SK-N-SH (cell line): ENCODE measurements around the gene TPRG1L.

Experiments used
- CHD2 ChIP-seq: fragments of 150-350 bp; IDR thresholded peaks from 2 replicates; pipeline ENCODE4 v1.6.1; 2018; ENCODE audit warnings: low read length; ENCODE audit not compliant: partially characterized antibody
- CTCF ChIP-seq: fragments of 200-600 bp; sonication (generic); IDR thresholded peaks from 2 replicates; pipeline ENCODE4 v1.6.1; 2017; ENCODE audit warnings: antibody characterized with exemption, mild to moderate bottlenecking, moderate library complexity
- EZH2phosphoT487 ChIP-seq: fragments of 200-600 bp; sonication (generic); IDR thresholded peaks from 2 replicates; pipeline ENCODE4 v1.6.1; 2017; ENCODE audit warnings: low read depth, mixed run types, mild to moderate bottlenecking, antibody characterized with exemption, moderate library complexity, borderline replicate concordance
- FOXJ3 ChIP-seq: sonication (generic); formaldehyde crosslinking; IDR thresholded peaks from 2 replicates; pipeline ENCODE4 v1.5.1; 2020; ENCODE audit warnings: mild to moderate bottlenecking, missing genetic modification reagents
- FOXM1 ChIP-seq: IDR thresholded peaks from 2 replicates; pipeline ENCODE4 v1.4.0; 2012; ENCODE audit warnings: low read depth, mild to moderate bottlenecking
- MXI1 ChIP-seq: IDR thresholded peaks from 2 replicates; pipeline ENCODE4 v1.6.1; 2012; ENCODE audit warnings: mild to moderate bottlenecking, low read depth, low read length, improper control_type of control experiment
- POLR2AphosphoS5 ChIP-seq: IDR thresholded peaks from 2 replicates; pipeline ENCODE4 v1.6.1; 2012; ENCODE audit warnings: low read depth, low read length
- RAD21 ChIP-seq: IDR thresholded peaks from 2 replicates; pipeline ENCODE4 v1.6.1; 2012; ENCODE audit warnings: mild to moderate bottlenecking, low read length
- RFX5 ChIP-seq: IDR thresholded peaks from 2 replicates; pipeline ENCODE4 v1.6.1; 2012; ENCODE audit warnings: mild to moderate bottlenecking, improper control_type of control experiment, low read length
- YY1 ChIP-seq: IDR thresholded peaks from 2 replicates; pipeline ENCODE4 v1.4.0; 2012; ENCODE audit warnings: low read depth, mild to moderate bottlenecking

GRCh38 chr1:3594706-3595377, 30.0 kb upstream of the TPRG1L start:
- no peak for TF ChIP-seq RAD21
- no peak for TF ChIP-seq YY1
- no peak for TF ChIP-seq CHD2
- no peak for TF ChIP-seq CTCF
- TF ChIP-seq RFX5 = no peak
- TF ChIP-seq MXI1 = no peak
- no peak for TF ChIP-seq EZH2phosphoT487
- no peak for TF ChIP-seq FOXJ3
- TF ChIP-seq POLR2AphosphoS5 = no peak
- no peak for TF ChIP-seq FOXM1
